Stimulated activated CD8-positive, alpha-beta memory T cell treated with anti-CD3 and anti-CD28 coated beads, Interleukin-2, amount 100 ng/mL, for 1 hour (primary cell): ENCODE data around the gene GNAO1.
A peak's percentile ranks its signal among the peaks of the same experiment; 100 is the strongest.

Source experiments
- DNase-seq, 2 donors: peaks; one replicate each; pipeline ENCODE4 v3.0.0-alpha.2; 2020; ENCODE audit warnings: low read depth in 2 of 2

Gene GNAO1

GRCh38 chr16:56349711-56350161 lies 158.4 kb downstream of the GNAO1 start:
- DNase-seq: no peak

DNA sequence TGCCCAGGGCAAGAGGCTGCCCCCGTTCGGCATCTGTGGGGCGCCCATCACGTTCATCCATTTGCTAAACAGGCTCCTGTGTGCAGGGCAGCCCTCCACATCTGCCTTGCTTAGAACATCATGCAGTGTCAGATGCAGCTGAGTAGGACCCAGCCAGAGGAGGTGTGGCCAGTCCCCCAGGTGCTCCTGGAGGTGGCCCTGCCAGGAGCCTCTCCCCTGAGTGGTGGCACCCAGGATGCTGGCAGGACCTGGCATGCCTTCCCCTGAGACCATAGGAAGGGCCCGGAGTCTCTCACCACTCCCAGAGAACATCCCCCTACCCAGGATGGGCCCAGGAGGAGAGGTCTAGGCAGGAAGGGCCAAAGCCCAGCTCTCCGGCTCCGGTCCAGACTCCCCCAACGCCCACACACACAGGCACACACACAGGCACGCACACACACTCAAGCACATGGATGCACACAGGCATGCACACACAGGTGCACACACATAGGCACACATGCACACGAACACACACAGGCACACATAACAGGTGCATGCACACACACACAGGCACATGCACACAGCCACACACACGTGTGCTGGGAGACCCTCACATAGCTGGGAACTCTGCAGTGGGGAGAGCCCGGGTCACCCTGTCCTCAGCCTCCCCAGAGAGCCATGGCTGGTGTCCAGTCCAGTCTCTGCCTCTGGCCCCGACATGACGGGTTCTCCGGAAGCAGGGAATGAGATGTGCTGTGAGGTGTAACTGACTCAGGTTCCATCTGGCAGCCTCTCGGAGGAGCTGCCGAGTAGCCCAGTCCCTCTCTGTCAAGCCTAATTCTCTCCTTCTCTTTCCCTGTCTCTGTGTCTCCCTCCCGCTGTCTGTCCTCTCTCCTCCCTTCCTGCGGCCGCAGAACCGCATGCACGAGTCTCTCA lies 159.5 kb downstream of the GNAO1 start:
- no peak for DNase-seq

GRCh38 chr16:56351481-56351880 lies 160.2 kb downstream of the GNAO1 start:
- DNase-seq: no peak

- no peak for DNase-seq
These were observed 161.2 kb downstream of the GNAO1 start for GRCh38 chr16:56352351-56353053.

DNA sequence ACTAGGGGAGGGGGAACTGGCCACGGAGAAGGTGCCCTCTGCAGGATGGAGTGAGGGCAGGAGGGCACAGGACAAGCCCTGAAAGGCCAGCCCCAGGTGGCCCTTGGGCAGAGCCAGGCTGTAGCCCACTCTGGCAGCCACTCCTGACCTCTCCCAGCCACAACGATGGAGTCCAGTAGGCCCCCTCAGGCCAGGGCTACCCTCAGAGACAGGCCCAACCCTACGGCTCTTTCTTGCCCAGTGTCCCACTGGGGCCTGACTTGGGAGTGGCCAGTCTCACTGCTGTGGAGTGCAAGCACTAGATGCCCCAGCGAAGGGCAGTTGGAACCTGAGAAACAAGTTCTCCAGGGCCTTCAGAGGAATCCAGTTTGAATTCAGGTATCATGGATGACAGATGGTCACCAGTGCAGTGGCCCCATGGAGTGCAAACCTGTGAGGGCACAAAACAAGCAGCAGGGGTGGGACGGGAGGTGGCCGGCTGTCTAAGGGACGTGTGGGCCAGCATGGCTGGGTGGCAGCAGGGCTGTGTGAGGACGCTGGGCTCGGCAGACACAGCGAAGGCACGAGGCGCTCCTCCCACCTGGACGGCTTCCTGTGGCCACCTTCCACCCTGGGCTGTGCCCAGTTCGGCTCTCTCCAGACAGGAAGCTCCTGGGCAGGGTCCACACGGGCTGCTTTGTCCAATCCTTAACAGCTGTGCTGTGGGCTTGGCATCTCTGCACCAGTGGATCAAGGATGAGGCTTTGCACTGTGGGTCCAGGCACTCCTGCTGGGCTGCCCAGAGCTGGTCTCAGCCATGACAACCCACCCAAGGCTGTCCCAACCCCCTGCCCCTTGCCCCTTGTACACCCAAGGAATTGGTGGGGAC lies 162.0 kb downstream of the GNAO1 start:
- no peak for DNase-seq

DNA sequence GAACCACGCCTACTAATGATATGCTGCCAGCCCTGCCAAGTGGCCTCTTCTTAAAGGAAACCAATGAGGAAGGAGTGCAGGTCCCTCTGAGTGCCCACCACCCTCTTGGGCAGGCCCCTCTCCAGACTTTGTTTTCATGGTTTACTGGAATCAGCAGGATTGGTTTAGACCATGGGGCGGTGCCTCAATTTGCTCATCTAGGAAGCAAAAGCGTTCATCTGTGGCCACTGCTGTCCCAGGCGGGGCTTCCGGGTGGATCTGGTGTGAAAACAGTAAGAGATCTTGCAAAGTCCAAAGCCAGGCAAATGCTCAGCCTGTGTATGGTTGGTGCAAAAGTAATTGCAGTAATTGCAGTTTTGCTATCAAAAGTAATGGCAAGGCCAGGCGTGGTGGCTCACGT lies 162.7 kb downstream of the GNAO1 start:
- DNase-seq: no peak

- no peak for DNase-seq
These were observed 163.5 kb downstream of the GNAO1 start for GRCh38 chr16:56354746-56355145.

DNA sequence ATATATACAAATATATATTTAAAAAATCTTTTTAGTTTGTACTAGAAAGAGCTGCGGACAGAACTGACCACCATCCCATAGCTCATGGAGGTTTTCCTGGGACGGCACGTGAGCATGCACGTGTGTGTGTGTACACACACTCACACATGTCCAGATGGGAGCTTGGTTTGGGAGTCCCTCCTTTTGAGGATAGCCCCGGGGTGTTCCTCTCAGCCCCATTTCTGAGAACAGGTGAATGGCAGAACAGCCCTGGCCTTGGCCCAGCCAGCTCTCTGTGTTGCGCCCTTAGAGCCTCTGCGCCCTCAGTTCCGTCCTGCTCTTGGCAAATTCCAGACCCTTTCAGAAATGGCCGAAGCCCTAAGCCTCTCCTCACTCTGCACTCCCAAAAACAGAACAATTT lies 163.9 kb downstream of the GNAO1 start:
- DNase-seq: no peak

- DNase-seq: no peak
These were observed 164.5 kb downstream of the GNAO1 start for GRCh38 chr16:56355786-56356275.

- peak; percentile 21 to 24 for DNase-seq
These were observed 165.3 kb downstream of the GNAO1 start for GRCh38 chr16:56356276-56357240.

DNA sequence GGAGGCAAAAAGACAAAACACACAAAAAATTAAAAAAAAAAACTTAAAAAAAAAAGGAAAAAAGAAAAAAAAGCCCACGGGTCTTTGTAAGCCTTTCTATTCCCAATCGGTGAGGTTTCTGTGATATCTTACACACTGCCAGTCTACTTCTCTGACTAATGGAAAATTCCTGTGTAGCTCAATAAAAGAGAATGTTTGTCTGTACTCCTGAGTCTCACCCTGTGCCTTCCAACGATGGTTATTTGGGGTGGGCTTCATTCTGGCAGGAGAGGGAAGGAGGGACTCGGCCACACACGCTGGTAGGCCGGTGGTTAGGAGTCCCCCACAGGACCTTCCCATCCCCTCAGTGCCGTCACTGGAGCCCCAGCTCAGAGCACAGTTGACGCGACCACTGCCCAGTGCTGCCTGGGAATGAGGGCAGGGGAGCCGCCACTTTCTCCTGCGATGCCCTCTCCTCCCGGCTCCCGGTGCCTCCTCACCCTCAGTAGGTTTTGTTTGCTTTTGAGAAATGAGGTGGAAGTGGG lies 166.0 kb downstream of the GNAO1 start:
- no peak for DNase-seq

DNA sequence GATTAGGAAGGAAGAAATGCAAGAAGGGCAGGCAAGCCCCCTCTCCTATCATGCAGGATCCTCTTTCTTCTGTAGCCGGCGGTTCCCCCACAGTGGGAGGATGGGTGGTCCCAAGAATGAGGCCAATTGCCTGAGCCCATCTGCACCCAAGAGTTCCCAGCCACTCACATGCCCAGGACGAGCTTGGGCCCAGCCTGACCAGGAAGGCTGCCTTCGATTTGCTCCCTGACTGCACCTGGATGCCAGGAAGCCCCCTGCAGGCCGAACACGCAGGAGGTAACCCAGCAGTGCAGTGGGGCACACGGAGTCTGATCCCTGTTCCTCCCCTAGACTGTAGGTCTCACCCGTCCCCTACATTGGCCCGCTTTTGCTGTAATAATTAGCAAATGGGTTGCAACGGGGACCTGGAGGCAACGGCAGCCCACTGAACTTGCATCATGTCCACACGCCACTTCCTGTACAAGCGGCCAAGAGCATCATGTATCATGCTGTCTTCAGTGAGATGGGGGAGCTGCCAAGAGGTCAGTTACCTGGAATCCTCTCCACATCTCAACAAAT lies 166.6 kb downstream of the GNAO1 start:
- DNase-seq: no peak

GRCh38 chr16:56360117-56361008 lies 169.1 kb downstream of the GNAO1 start:
- DNase-seq: no peak

- no peak for DNase-seq
These were observed 170.9 kb downstream of the GNAO1 start for GRCh38 chr16:56362057-56362655.

DNA sequence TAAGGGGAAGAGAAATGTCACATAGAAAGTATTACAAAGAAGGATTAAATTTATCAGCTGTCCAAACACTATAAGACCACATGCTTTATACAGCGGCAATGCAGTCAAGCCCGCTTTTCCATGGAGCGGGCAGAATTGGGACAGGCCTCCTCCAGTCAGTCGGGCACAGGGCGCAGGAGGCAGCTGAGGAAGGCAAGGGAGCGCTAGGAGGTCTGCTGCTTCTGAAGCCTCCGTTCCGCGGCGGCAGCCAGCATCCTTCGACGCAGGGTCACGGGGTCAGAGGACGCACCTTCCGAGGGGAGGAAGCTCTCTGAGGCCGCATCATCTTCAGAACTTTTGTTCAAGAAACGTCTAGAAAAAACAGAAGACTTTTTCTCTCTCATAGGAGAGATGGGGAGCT lies 171.4 kb downstream of the GNAO1 start:
- no peak for DNase-seq

DNA sequence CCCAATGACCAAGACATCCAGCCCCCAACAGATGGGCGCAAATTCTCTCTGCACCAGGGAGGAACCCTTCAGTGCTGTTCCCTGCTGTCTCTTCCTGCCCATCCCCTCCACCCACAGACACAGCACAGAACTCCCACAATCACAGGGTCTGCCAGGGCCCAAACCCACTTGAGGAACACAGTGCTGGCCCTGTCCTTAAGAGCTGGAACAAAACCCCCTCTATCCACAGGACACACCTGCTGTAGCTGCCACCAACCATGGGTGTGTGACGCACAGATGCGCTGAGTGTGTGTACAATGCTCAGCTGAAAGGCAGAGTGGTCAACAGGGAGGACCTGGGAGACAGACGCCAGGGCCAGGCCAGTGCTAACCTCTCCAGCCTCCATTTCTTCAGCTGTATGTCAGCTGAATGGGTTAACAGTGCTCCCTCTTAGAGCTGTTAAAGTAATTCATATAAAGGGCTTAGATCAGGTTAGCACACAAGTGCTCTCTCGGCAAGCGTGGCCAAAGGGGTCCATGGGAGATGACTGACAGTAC lies 172.0 kb downstream of the GNAO1 start:
- DNase-seq: no peak

DNA sequence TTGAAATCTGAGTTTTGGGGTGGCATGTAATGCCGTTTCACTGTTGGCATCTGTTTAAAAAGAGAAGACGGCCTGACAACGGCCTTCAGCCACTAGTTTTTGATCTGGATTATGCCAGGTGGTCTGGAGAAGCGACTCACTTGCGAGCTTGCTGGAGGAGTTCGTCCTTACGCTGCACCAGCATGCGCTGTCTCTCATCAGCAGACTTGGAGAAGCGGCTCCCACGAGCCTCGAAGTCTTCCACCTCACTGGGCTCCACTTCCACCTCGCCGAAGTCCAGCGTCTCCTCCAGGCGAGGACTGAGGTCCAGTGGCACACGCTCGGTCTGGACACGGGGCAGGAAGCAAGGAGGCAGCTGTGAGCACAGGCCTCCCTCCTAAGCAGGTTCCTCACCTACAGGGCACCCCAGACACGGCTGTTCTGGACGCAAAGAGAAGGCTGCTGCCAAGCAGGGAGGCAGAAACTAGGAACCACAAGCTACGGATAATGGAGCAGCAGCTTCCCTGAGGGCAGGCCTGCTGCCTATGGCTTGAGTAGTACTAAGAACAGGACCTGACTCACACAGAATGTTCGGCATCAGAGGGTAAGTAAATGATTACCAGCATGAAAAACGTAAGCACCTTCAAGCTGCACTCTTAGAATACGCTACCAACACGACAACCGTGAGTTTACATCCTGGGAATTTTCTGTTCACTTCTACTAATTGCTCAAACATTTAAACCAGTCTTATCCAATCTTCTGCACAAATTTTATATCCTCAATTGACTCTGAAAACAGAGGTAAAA lies 172.7 kb downstream of the GNAO1 start:
- no peak for DNase-seq

DNA sequence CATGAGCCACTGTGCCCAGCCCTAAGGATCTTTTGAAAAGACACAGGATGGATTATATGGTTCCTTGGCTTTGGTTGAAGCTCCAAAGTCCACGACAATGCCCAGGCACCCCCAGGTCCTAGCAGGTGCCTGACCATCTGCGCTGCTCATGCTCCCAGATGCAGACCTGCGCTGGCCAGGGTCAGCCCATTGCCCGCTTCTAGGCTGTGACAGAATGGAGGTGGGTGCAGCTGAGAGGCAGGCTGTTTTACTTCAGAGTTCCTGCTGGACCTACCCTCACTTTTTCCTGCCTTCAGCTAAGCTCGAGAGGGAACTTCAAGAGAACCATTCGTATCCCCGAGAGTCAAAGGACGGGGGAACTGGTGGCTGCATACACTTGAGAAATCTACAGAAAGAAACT lies 173.6 kb downstream of the GNAO1 start:
- no peak for DNase-seq
